H1 (cell line): ENCODE data around the gene USP3. TPM values are rescaled to one million over a fixed set of nuclear protein-coding genes. Genes with fewer than 3 reads are reported as not detected.

Experiments used
- CTCF ChIA-PET: fragments of 300-600 bp; sonication (Branson Sonifier 250); formaldehyde crosslinking; loops from one replicate; lab custom pipeline; 2021; ENCODE audit not compliant: partially characterized antibody; lab: Charles Lee
- POLR2A ChIA-PET: fragments of 300-600 bp; sonication (Branson Sonifier 250); formaldehyde crosslinking; loops from one replicate; lab custom pipeline; 2021; ENCODE audit warnings: inconsistent platforms; ENCODE audit not compliant: partially characterized antibody; lab: Charles Lee
- DNase-seq, 2 experiments: peaks; one replicate each; pipeline versions ENCODE4 v3.0.0 to v3.0.0-alpha.2; 2010 to 2022; ENCODE audit warnings: low spot score in 2 of 2, low read depth in 1 of 2, mixed read lengths in 1 of 2
- FAIRE-seq: peaks from 2 replicates; lab custom pipeline; 2011; peaks lifted over from hg19 to GRCh38; lab: Jason Lieb, UNC
- H2AFZ ChIP-seq: 2 replicates; pipeline ENCODE4 v1.8.1; 2012; ENCODE audit warnings: low read length, inconsistent platforms
- H2AK5ac ChIP-seq: 2 replicates; pipeline ENCODE4 v1.6.1; 2013; ENCODE audit warnings: low read depth, low read length
- H2BK120ac ChIP-seq: replicated peaks from 2 replicates; pipeline ENCODE3; 2013; ENCODE audit warnings: low read depth, low read length, inconsistent platforms
- H2BK12ac ChIP-seq: 2 replicates; pipeline ENCODE4 v1.6.1; 2013; ENCODE audit warnings: low read depth, low read length
- H2BK15ac ChIP-seq: 2 replicates; pipeline ENCODE4 v1.6.1; 2013; ENCODE audit warnings: low read length
- H2BK20ac ChIP-seq: 2 replicates; pipeline ENCODE4 v1.6.1; 2013; ENCODE audit warnings: low read length
- H2BK5ac ChIP-seq: 2 replicates; pipeline ENCODE4 v1.6.1; 2013; ENCODE audit warnings: low read depth, low read length
- H3K14ac ChIP-seq: 2 replicates; pipeline ENCODE4 v1.6.1; 2013; ENCODE audit warnings: inconsistent platforms; ENCODE audit not compliant: insufficient read length
- H3K18ac ChIP-seq: 2 replicates; pipeline ENCODE4 v1.6.1; 2013; ENCODE audit warnings: low read length; ENCODE audit errors: extremely low read depth
- H3K23ac ChIP-seq: 2 replicates; pipeline ENCODE4 v1.6.1; 2013; ENCODE audit warnings: inconsistent platforms; ENCODE audit not compliant: insufficient read length
- H3K23me2 ChIP-seq: 2 replicates; pipeline ENCODE4 v1.6.1; 2013; ENCODE audit warnings: low read depth, low read length
- H3K27ac ChIP-seq: 2 replicates; pipeline ENCODE4 v1.6.1; 2011; ENCODE audit warnings: low read depth, low read length, inconsistent platforms
- H3K27me3 ChIP-seq, 4 experiments: replicated peaks in 1 of 4; 1 replicate in 1 of 4; 2 replicates in 3 of 4; pipeline versions ENCODE4 v1.6.1 to v1.8.1; 2011 to 2013; ENCODE audit warnings: low read length in 3 of 4, mild to moderate bottlenecking in 3 of 4, inconsistent platforms in 2 of 4, mixed read lengths in 2 of 4, moderate library complexity in 1 of 4; ENCODE audit not compliant: control insufficient read depth in 3 of 4, insufficient read depth in 3 of 4; ENCODE audit errors: extremely low read depth in 1 of 4
- H3K36me3 ChIP-seq, 4 experiments: 2 replicates each; pipeline versions ENCODE4 v1.6.1 to v1.8.1; 2011 to 2013; ENCODE audit warnings: mild to moderate bottlenecking in 4 of 4, low read length in 3 of 4, moderate library complexity in 2 of 4, control low read depth in 1 of 4, inconsistent platforms in 1 of 4; ENCODE audit not compliant: insufficient read depth in 4 of 4, control insufficient read depth in 2 of 4
- H3K4ac ChIP-seq: replicated peaks from 2 replicates; pipeline ENCODE3; 2013; ENCODE audit warnings: low read length, low read depth, mixed read lengths, inconsistent platforms; ENCODE audit not compliant: insufficient read length
- H3K4me1 ChIP-seq, 4 experiments: replicated peaks in 1 of 4; 1 replicate in 1 of 4; 2 replicates in 3 of 4; pipeline versions ENCODE4 v1.6.1 to v1.8.1; 2011 to 2013; ENCODE audit warnings: low read length in 3 of 4, inconsistent platforms in 2 of 4, mixed read lengths in 1 of 4; ENCODE audit not compliant: insufficient read depth in 4 of 4, control insufficient read depth in 3 of 4
- H3K4me2 ChIP-seq, 2 experiments: 2 replicates each; pipeline versions ENCODE4 v1.6.1 to v1.8.1; 2011 to 2013; ENCODE audit warnings: low read depth in 2 of 2, low read length in 2 of 2, control low read depth in 1 of 2, inconsistent platforms in 1 of 2, mild to moderate bottlenecking in 1 of 2; ENCODE audit not compliant: insufficient read depth in 1 of 2
- H3K4me3 ChIP-seq, 4 experiments: fragments of 200-600, 300-600 bp in 1 of 4; sonication (generic), shearing (Covaris generic), sonication (Bioruptor Twin) in 1 of 4; 2 replicates each; pipeline versions ENCODE4 v1.5.1 to v1.8.1; 2011 to 2016; ENCODE audit warnings: low read length in 4 of 4, low read depth in 3 of 4, control low read depth in 2 of 4, inconsistent platforms in 2 of 4, mild to moderate bottlenecking in 2 of 4, mixed read lengths in 1 of 4, moderate library complexity in 1 of 4; ENCODE audit not compliant: insufficient read depth in 2 of 4; ENCODE audit errors: extremely low read depth in 1 of 4
- H3K56ac ChIP-seq: replicated peaks from 2 replicates; pipeline ENCODE3; 2013; ENCODE audit warnings: low read depth, mild to moderate bottlenecking, mixed read lengths, low read length, inconsistent platforms; ENCODE audit not compliant: insufficient read length
- H3K79me1 ChIP-seq: 2 replicates; pipeline ENCODE4 v1.6.1; 2013; ENCODE audit warnings: low read depth, low read length, control low read depth
- H3K79me2 ChIP-seq, 2 experiments: 2 replicates each; pipeline versions ENCODE4 v1.6.1 to v1.8.1; 2012 to 2013; ENCODE audit warnings: low read length in 2 of 2, mild to moderate bottlenecking in 2 of 2, inconsistent platforms in 1 of 2; ENCODE audit not compliant: insufficient read depth in 2 of 2, control insufficient read depth in 1 of 2
- H3K9ac ChIP-seq, 4 experiments: replicated peaks in 1 of 4; 1 replicate in 1 of 4; 2 replicates in 3 of 4; pipeline versions ENCODE4 v1.6.1 to v1.8.1; 2011 to 2013; ENCODE audit warnings: low read depth in 3 of 4, low read length in 3 of 4, control low read depth in 2 of 4, mild to moderate bottlenecking in 2 of 4, moderate library complexity in 2 of 4, inconsistent platforms in 1 of 4; ENCODE audit errors: extremely low read depth in 1 of 4
- H3K9me3 ChIP-seq, 2 experiments: 2 replicates each; pipeline versions ENCODE4 v1.6.1 to v1.8.1; 2012 to 2013; ENCODE audit warnings: mild to moderate bottlenecking in 2 of 2, moderate library complexity in 2 of 2, control low read depth in 1 of 2, inconsistent platforms in 1 of 2, low read depth in 1 of 2, low read length in 1 of 2, mixed read lengths in 1 of 2; ENCODE audit not compliant: insufficient read depth in 2 of 2
- H4K20me1 ChIP-seq, 2 experiments: replicated peaks in 1 of 2; 2 replicates each; pipeline versions ENCODE3 to v1.8.1; 2011 to 2013; ENCODE audit warnings: inconsistent platforms in 2 of 2, low read length in 2 of 2, mild to moderate bottlenecking in 1 of 2; ENCODE audit not compliant: insufficient read depth in 2 of 2, control insufficient read depth in 1 of 2
- H4K5ac ChIP-seq: 2 replicates; pipeline ENCODE4 v1.6.1; 2013; ENCODE audit warnings: low read length, low read depth, mixed read lengths, inconsistent platforms; ENCODE audit not compliant: insufficient read length
- H4K8ac ChIP-seq: 2 replicates; pipeline ENCODE4 v1.8.0; 2013; ENCODE audit warnings: mild to moderate bottlenecking, moderate library complexity, low read length, inconsistent platforms; ENCODE audit not compliant: insufficient read depth; ENCODE audit errors: extremely low read depth
- H4K91ac ChIP-seq: replicated peaks from 2 replicates; pipeline ENCODE3; 2013; ENCODE audit warnings: low read length, mixed read lengths, inconsistent platforms; ENCODE audit not compliant: insufficient read length
- HDAC2 ChIP-seq, 2 experiments: fragments of 300-600 bp in 1 of 2; sonication (generic) in 1 of 2; IDR thresholded peaks; 2 replicates each; pipeline ENCODE4 v1.6.1; 2011 to 2012; ENCODE audit warnings: low read depth in 2 of 2, low read length in 2 of 2, mild to moderate bottlenecking in 2 of 2, moderate library complexity in 2 of 2, borderline replicate concordance in 1 of 2, inconsistent platforms in 1 of 2
- KDM5A ChIP-seq: fragments of 200-600 bp; IDR thresholded peaks from 2 replicates; pipeline ENCODE4 v1.7.1; 2012; ENCODE audit warnings: mild to moderate bottlenecking, low read length, inconsistent platforms, mixed read lengths
- RNF2 ChIP-seq: fragments of 200-900, 300-1000 bp; sonication (generic); IDR thresholded peaks from 2 replicates; pipeline ENCODE4 v1.7.1; 2016; ENCODE audit warnings: borderline replicate concordance, low read depth, mild to moderate bottlenecking, antibody characterized with exemption, low read length; ENCODE audit not compliant: poor library complexity, severe bottlenecking; ENCODE audit errors: missing control alignments
- WGBS, 2 experiments: shearing (Covaris generic) in 1 of 2; methylation state at CpG; one replicate each; pipeline versions ENCODE4 v1.1.6 to v1.1.7; 2013 to 2015; ENCODE audit warnings: low lambda C conversion rate in 2 of 2, mixed read lengths in 2 of 2, inconsistent platforms in 1 of 2, low coverage in 1 of 2, missing lambda C conversion rate in 1 of 2; ENCODE audit not compliant: insufficient replicate concordance in 2 of 2, insufficient coverage in 1 of 2, insufficient read length in 1 of 2; ENCODE audit errors: extremely low coverage in 1 of 2, missing lambda C conversion rate in 1 of 2; 5-methylcytosine and 5-hydroxymethylcytosine counted together
- polyA plus RNA-seq, 7 experiments: library from polyadenylated mRNA; depleted of rRNA in 3 of 7; stranded (reverse) in 5 of 7; unstranded in 2 of 7; fragments of >200 nt in 5 of 7; fragments of 200-250 nt in 2 of 7; gene quantifications; 1 replicate in 5 of 7; 2 replicates in 1 of 7; 4 replicates in 1 of 7; pipeline versions ENCODE4 v1.2.1 to v1.2.3, GENCODE V29; 2011 to 2013; ENCODE audit warnings: missing spikeins in 2 of 7, mixed read lengths in 2 of 7
- total RNA-seq: library from RNA; stranded (reverse); fragmentation: NEBNext Ultra II Directional; extraction: Animal tissue kit (Norgen Biotek cat#: 25700); gene quantifications from 2 replicates; pipeline ENCODE4 v1.2.1, GENCODE V29; 2021

The USP3 gene
- total and polyA plus RNA-seq, 2 of the 8 experiments (the other 6 are each of a cell fraction or from before 2014, with no cell fraction given): 15.5 to 16.2 TPM

GRCh38 chr15:63502137-63502766 is 2.1 kb upstream of the USP3 start:
- TF ChIP-seq KDM5A: no peak
- TF ChIP-seq RNF2: peak; percentile 82
- no peak for TF ChIP-seq HDAC2 (IDR thresholded peaks at IDR 0.05; ENCODE audit: borderline replicate concordance in 1 of 2, low read depth in 2 of 2, low read length in 2 of 2)
- TF ChIP-seq, all 59 proteins: peak for 1
- H2BK12ac ChIP-seq: no peak overlapping the region
- DNase-seq (no peak), FAIRE-seq (no peak)
- WGBS, 2 experiments: 47% methylated on average over 15 of the region's 15 CpGs; no CpG with 5 or more reads in 1 of the 2 experiments
- H4K91ac ChIP-seq: no peak overlapping the region
- H3K4me2 ChIP-seq: peak overlapping the region; percentile 84 to 97
- no peak overlapping the region for H3K23ac ChIP-seq
- peaks cover 26 to 84% (median 67%) of the 10 kb centered on the region in 4 experiments for H3K27me3 ChIP-seq
- ChIA-PET CTCF (interaction anchor here (1.3 to 3.9 kb wide), 6 partner anchors 13 to 65 kb away, joined by 4 to 20 read pairs (median 7); no protein-coding TSS in a partner anchor), POLR2A (interaction anchor here (1.3 kb wide), 1 partner anchor 36 kb away, joined by 3 read pairs; no protein-coding TSS in a partner anchor)
- H3K36me3 ChIP-seq: no peaks in the 10 kb centered on the region
- H3K4me3 ChIP-seq: peak overlapping the region in 1 of 4 experiments; percentile 70; a peak in 2 of 8 replicates
- H2BK5ac ChIP-seq: no peak overlapping the region
- no peak overlapping the region for H4K5ac ChIP-seq
- peaks cover 14% of the 10 kb centered on the region for H3K23me2 ChIP-seq
- H3K56ac ChIP-seq: no peak overlapping the region
- no peak overlapping the region for H4K8ac ChIP-seq
- no peak overlapping the region; the same call in 1 of the 2 replicates for H3K18ac ChIP-seq
- H4K20me1 ChIP-seq: peaks cover 2 to 13% of the 10 kb centered on the region in 2 experiments
- H3K9me3 ChIP-seq: no peaks in the 10 kb centered on the region
- H3K9ac ChIP-seq: no peak overlapping the region; a peak in 1 of 7 replicates
- no peak overlapping the region for H2AK5ac ChIP-seq
- peaks cover 7 to 16% (median 12%) of the 10 kb centered on the region in 4 experiments for H3K4me1 ChIP-seq
- no peak overlapping the region for H2BK15ac ChIP-seq
- no peak overlapping the region for H2AFZ ChIP-seq
- H3K14ac ChIP-seq: no peak overlapping the region
- H3K79me2 ChIP-seq: peaks cover 0 to 15% of the 10 kb centered on the region in 2 experiments; a peak in 2 of 4 replicates
- H3K4ac ChIP-seq: no peak overlapping the region
- no peak overlapping the region for H2BK20ac ChIP-seq
- H2BK120ac ChIP-seq: no peak overlapping the region
- H3K79me1 ChIP-seq: no peaks in the 10 kb centered on the region
- no peak overlapping the region for H3K27ac ChIP-seq
